A673 (cell line): Measurements from ENCODE around the gene NUP155.

Experiments used
- EZH2 ChIP-seq: fragments of 200-600 bp; sonication (generic); IDR thresholded peaks from 2 replicates; pipeline ENCODE4 v1.6.1; 2017; ENCODE audit warnings: borderline replicate concordance, low read depth, mild to moderate bottlenecking, mixed read lengths, antibody characterized with exemption, low read length; ENCODE audit not compliant: poor library complexity, severe bottlenecking
- TF ChIP-seq, protein P1 (sequence below): fragments of 300-800, 200-600 bp; sonication (generic); conservative IDR thresholded peaks from 2 replicates; pipeline ENCODE4 v1.5.1; 2017; ENCODE audit warnings: low read depth, mild to moderate bottlenecking, antibody characterized with exemption, low read length, moderate library complexity, mixed read lengths

DNA sequence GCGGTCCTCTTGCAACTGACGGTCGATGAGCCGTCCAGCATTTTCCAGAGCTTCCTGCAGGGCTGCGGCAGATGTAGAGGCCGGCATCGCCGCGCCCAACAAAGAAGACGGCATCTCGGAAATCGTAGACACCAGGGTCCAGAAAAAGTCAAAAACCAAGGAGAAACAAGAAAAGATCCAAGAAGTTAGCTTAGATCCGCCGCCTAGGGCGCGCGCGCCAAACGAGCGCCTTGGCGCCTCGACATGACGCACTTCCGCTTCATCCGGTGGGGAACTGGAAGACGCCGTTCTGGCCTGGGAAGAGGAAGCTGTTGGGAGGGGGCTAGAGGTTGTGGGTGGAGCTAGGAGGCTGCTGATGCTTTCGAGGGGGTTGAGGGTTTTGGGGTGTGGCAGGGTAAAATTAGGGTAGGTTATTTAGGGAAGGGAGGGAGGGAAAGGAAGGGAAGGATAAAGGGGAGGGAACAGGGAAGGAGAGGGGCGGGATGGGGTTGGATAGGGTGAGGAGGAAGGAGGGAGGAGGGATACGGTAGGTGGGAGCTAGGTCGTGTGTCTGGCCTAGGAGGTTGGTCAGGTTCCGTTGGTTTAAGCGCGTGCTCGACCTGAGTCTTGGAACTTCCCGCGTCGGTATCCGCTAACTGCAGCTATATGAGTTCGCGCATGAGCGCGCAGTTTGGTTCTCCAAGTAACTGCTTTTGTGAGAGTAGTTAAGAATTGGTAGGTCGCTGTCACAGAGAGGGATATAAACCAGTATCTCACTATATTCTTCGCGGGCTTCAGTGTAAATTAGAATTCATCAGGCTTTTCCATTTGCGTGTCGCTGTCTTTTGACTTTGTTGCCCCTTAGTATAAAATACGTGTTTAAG lies at the start of gene NUP155:
- TF ChIP-seq, protein P1, sequence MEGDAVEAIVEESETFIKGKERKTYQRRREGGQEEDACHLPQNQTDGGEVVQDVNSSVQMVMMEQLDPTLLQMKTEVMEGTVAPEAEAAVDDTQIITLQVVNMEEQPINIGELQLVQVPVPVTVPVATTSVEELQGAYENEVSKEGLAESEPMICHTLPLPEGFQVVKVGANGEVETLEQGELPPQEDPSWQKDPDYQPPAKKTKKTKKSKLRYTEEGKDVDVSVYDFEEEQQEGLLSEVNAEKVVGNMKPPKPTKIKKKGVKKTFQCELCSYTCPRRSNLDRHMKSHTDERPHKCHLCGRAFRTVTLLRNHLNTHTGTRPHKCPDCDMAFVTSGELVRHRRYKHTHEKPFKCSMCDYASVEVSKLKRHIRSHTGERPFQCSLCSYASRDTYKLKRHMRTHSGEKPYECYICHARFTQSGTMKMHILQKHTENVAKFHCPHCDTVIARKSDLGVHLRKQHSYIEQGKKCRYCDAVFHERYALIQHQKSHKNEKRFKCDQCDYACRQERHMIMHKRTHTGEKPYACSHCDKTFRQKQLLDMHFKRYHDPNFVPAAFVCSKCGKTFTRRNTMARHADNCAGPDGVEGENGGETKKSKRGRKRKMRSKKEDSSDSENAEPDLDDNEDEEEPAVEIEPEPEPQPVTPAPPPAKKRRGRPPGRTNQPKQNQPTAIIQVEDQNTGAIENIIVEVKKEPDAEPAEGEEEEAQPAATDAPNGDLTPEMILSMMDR, result no peak
- no peak for TF ChIP-seq EZH2
